ENCODE measurements around the gene KLK8. TPM values are rescaled to one million over a fixed set of nuclear protein-coding genes. Genes with fewer than 3 reads are reported as not detected.
A peak's percentile ranks its signal among the peaks of the same experiment; 100 is the strongest.

The KLK8 gene
- total RNA-seq, 2 donors from 2014 or later, result 1.1 TPM; not detected in 1

DNA sequence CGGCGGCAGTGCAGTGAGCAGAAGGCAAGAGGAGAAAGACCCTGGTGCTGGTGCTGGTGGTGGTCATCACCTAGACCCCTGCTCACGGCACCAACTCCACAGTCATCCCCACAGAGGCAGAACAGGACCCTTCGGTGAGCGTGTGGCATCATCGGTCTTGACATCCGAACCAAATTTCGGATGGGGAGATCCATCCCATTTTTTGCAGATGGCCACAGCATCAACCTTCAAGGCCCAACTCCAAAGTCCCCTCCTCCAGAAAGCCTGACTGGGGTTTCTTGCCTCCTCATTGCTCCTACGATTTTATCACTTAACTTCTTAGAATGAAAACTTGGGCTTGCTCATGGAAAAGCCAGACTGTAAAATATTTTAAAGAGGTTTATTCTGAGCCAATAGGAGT, 42.1 kb upstream of the KLK8 start:
- Histone ChIP-seq H3K27me3 (ENCODE audit: control insufficient read depth, insufficient read depth, low read length, poor library complexity, severe bottlenecking) (no peaks in the 10 kb centered on the region), H3K27ac (ENCODE audit: low read depth, low read length) (no peak overlapping the region), H3K4me1 (ENCODE audit: control insufficient read depth, insufficient read depth, low read length) (no peaks in the 10 kb centered on the region), H3K36me3 (ENCODE audit: control insufficient read depth, insufficient read depth, low read length) (no peaks in the 10 kb centered on the region), H3K9ac (ENCODE audit: extremely low read depth, low read length, poor library complexity, severe bottlenecking) (no peak overlapping the region), H3K4me3 (ENCODE audit: low read length) (no peak overlapping the region), H3K9me3 (ENCODE audit: control insufficient read depth, low read length) (no peaks in the 10 kb centered on the region)
- no peak for DNase-seq
- no peak overlapping the region for H3K4me3 Mint-ChIP-seq
- no peaks in the 10 kb centered on the region for H3K36me3 Mint-ChIP-seq (ENCODE audit: low read depth)
- peaks cover 14% of the 10 kb centered on the region for H3K4me1 Mint-ChIP-seq
- 89 to 92% methylated on average over 6 to 9 of the region's 9 CpGs for WGBS, 2 experiments (ENCODE audit: insufficient coverage in 1 of 2, insufficient read length in 1 of 2)
- no peak overlapping the region for H3K27ac Mint-ChIP-seq
- TF ChIP-seq, protein P1, sequence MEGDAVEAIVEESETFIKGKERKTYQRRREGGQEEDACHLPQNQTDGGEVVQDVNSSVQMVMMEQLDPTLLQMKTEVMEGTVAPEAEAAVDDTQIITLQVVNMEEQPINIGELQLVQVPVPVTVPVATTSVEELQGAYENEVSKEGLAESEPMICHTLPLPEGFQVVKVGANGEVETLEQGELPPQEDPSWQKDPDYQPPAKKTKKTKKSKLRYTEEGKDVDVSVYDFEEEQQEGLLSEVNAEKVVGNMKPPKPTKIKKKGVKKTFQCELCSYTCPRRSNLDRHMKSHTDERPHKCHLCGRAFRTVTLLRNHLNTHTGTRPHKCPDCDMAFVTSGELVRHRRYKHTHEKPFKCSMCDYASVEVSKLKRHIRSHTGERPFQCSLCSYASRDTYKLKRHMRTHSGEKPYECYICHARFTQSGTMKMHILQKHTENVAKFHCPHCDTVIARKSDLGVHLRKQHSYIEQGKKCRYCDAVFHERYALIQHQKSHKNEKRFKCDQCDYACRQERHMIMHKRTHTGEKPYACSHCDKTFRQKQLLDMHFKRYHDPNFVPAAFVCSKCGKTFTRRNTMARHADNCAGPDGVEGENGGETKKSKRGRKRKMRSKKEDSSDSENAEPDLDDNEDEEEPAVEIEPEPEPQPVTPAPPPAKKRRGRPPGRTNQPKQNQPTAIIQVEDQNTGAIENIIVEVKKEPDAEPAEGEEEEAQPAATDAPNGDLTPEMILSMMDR (conservative IDR thresholded peaks at IDR 0.05), result no peak
- H3K9me3 Mint-ChIP-seq, result no peaks in the 10 kb centered on the region
- no peaks in the 10 kb centered on the region for H3K27me3 Mint-ChIP-seq (ENCODE audit: insufficient read depth)

- Mint-ChIP-seq H3K4me1 (peaks cover 5% of the 10 kb centered on the region), H3K27me3 (ENCODE audit: insufficient read depth) (peaks cover 5% of the 10 kb centered on the region)
- no peak overlapping the region for H3K4me3 ChIP-seq (ENCODE audit: low read length)
Measured at GRCh38 chr19:51040151-51040550, 38.7 kb upstream of the KLK8 start.

DNA sequence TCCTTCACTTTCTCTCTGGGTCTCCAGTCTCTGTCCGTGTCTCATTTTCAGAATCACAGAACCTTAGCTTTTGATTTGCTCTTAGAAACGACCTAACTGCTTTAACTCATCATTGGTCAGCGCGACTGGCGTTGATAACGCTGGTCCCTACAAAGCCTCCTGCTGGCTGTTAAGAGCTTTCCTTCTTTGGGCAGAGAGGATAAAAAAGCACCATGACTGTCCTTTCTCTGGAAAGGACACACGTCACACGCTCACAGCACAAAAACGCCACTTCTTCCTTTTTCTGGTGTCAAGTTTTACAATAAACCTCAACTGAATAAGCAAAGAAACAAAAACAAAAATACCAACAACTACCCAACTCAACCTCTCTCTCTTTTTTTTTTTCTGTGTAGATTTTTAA, 35.1 kb upstream of the KLK8 start:
- TF ChIP-seq, protein P1 (conservative IDR thresholded peaks at IDR 0.05), result peak; percentile 64
- Mint-ChIP-seq H3K27ac (no peak overlapping the region), H3K36me3 (ENCODE audit: low read depth) (no peaks in the 10 kb centered on the region), H3K9me3 (no peaks in the 10 kb centered on the region), H3K4me3 (no peak overlapping the region), H3K4me1 (peaks cover 8% of the 10 kb centered on the region), H3K27me3 (ENCODE audit: insufficient read depth) (peaks cover 13% of the 10 kb centered on the region)
- H3K27ac ChIP-seq (ENCODE audit: low read depth, low read length), result no peak overlapping the region
- no peak overlapping the region for H3K9ac ChIP-seq (ENCODE audit: extremely low read depth, low read length, poor library complexity, severe bottlenecking)
- H3K4me3 ChIP-seq (ENCODE audit: low read length), result no peak overlapping the region
- no peaks in the 10 kb centered on the region for H3K9me3 ChIP-seq (ENCODE audit: control insufficient read depth, low read length)
- no peaks in the 10 kb centered on the region for H3K27me3 ChIP-seq (ENCODE audit: control insufficient read depth, insufficient read depth, low read length, poor library complexity, severe bottlenecking)
- H3K4me1 ChIP-seq (ENCODE audit: control insufficient read depth, insufficient read depth, low read length), result no peaks in the 10 kb centered on the region
- 69 to 73% methylated on average over 6 to 9 of the region's 9 CpGs for WGBS, 2 experiments (ENCODE audit: insufficient coverage in 1 of 2, insufficient read length in 1 of 2)
- no peak for DNase-seq
- H3K36me3 ChIP-seq (ENCODE audit: control insufficient read depth, insufficient read depth, low read length), result no peaks in the 10 kb centered on the region

More at GRCh38 chr19:51040151-51040550, 38.7 kb upstream of the KLK8 start:
- H3K27me3 ChIP-seq (ENCODE audit: control insufficient read depth, insufficient read depth, low read length, poor library complexity, severe bottlenecking), result no peaks in the 10 kb centered on the region
- DNase-seq, result no peak
- no peak overlapping the region for H3K27ac Mint-ChIP-seq
- H3K4me1 ChIP-seq (ENCODE audit: control insufficient read depth, insufficient read depth, low read length), result no peaks in the 10 kb centered on the region
- no peaks in the 10 kb centered on the region for H3K9me3 Mint-ChIP-seq
- H3K4me3 Mint-ChIP-seq, result no peak overlapping the region
- TF ChIP-seq, protein P1 (conservative IDR thresholded peaks at IDR 0.05), result no peak
- H3K9me3 ChIP-seq (ENCODE audit: control insufficient read depth, low read length), result no peaks in the 10 kb centered on the region
- no peak overlapping the region for H3K27ac ChIP-seq (ENCODE audit: low read depth, low read length)
- 93 to 100% methylated on average over 1 to 5 of the region's 6 CpGs for WGBS, 2 experiments (ENCODE audit: insufficient coverage in 1 of 2, insufficient read length in 1 of 2)
- no peaks in the 10 kb centered on the region for H3K36me3 ChIP-seq (ENCODE audit: control insufficient read depth, insufficient read depth, low read length)
- H3K36me3 Mint-ChIP-seq (ENCODE audit: low read depth), result no peaks in the 10 kb centered on the region
- no peak overlapping the region for H3K9ac ChIP-seq (ENCODE audit: extremely low read depth, low read length, poor library complexity, severe bottlenecking)

Data from endodermal cell (in vitro differentiated cells).